MM.1S (cell line): Measurements from ENCODE around the gene LY9.

Experiments used
- DNase-seq: peaks from one replicate; pipeline ENCODE4 v3.0.0-alpha.2; 2015
- H2AFZ ChIP-seq: fragments of 300-600 bp; sonication (generic); 2 replicates; pipeline ENCODE4 v1.6.0; 2016; ENCODE audit warnings: antibody characterized with exemption, low read length
- H3F3A ChIP-seq: fragments of 300-600 bp; sonication (generic); 2 replicates; pipeline ENCODE4 v1.6.1; 2016; ENCODE audit warnings: mild to moderate bottlenecking, antibody characterized with exemption, low read length, moderate library complexity, mixed read lengths; ENCODE audit not compliant: insufficient read depth
- H3K27ac ChIP-seq: fragments of 300-600 bp; sonication (generic); 2 replicates; pipeline ENCODE4 v1.5.1; 2016; ENCODE audit warnings: mild to moderate bottlenecking, low read length
- H3K27me3 ChIP-seq: fragments of 300-600 bp; sonication (generic); replicated peaks from 2 replicates; pipeline ENCODE4 v1.6.0; 2016; ENCODE audit warnings: low read length; ENCODE audit not compliant: insufficient read depth
- H3K36me3 ChIP-seq: fragments of 300-600 bp; sonication (generic); replicated peaks from 2 replicates; pipeline ENCODE4 v1.6.1; 2016; ENCODE audit warnings: mild to moderate bottlenecking, low read length, mixed read lengths; ENCODE audit not compliant: insufficient read depth
- H3K4me1 ChIP-seq: fragments of 300-600 bp; sonication (generic); 2 replicates; pipeline ENCODE4 v1.6.1; 2016; ENCODE audit warnings: low read length, mixed read lengths
- H3K4me2 ChIP-seq: fragments of 300-600 bp; sonication (generic); 2 replicates; pipeline ENCODE4 v1.6.0; 2016; ENCODE audit warnings: low read depth, low read length
- H3K4me3 ChIP-seq: fragments of 300-600 bp; sonication (generic); 2 replicates; pipeline ENCODE4 v1.5.1; 2016; ENCODE audit warnings: low read length, mixed read lengths
- H3K79me2 ChIP-seq: fragments of 300-600 bp; sonication (generic); 2 replicates; pipeline ENCODE4 v1.6.1; 2016; ENCODE audit warnings: mixed run types, low read length, mixed read lengths
- H3K9ac ChIP-seq: fragments of 300-600 bp; sonication (generic); 2 replicates; pipeline ENCODE4 v1.6.1; 2016; ENCODE audit warnings: low read length, mixed read lengths
- H3K9me2 ChIP-seq: fragments of 300-600 bp; sonication (generic); replicated peaks from 2 replicates; pipeline ENCODE4 v1.6.1; 2016; ENCODE audit warnings: mild to moderate bottlenecking, low read length, mixed read lengths; ENCODE audit not compliant: insufficient read depth
- H3K9me3 ChIP-seq: fragments of 300-600 bp; sonication (generic); replicated peaks from 2 replicates; pipeline ENCODE4 v1.6.1; 2016; ENCODE audit warnings: mild to moderate bottlenecking, low read length, mixed read lengths; ENCODE audit not compliant: insufficient read depth
- H4K20me1 ChIP-seq: fragments of 300-600 bp; sonication (generic); 2 replicates; pipeline ENCODE4 v1.6.1; 2016; ENCODE audit warnings: mild to moderate bottlenecking, low read length, moderate library complexity, mixed read lengths; ENCODE audit not compliant: insufficient read depth
- EZH2 ChIP-seq: fragments of 300-600 bp; sonication (generic); optimal IDR thresholded peaks from 2 replicates; pipeline ENCODE3; 2017; ENCODE audit warnings: low read depth, mild to moderate bottlenecking, antibody characterized with exemption, low read length, mixed read lengths
- EZH2phosphoT487 ChIP-seq: fragments of 300-600 bp; sonication (generic); IDR thresholded peaks from 2 replicates; pipeline ENCODE4 v1.6.1; 2018; ENCODE audit warnings: antibody characterized with exemption, low read length
- TF ChIP-seq, protein P1 (sequence below): fragments of 300-600 bp; sonication (generic); IDR thresholded peaks from 2 replicates; pipeline ENCODE4 v1.5.1; 2016; ENCODE audit warnings: antibody characterized with exemption, low read length, mixed read lengths

LY9 gene

DNA sequence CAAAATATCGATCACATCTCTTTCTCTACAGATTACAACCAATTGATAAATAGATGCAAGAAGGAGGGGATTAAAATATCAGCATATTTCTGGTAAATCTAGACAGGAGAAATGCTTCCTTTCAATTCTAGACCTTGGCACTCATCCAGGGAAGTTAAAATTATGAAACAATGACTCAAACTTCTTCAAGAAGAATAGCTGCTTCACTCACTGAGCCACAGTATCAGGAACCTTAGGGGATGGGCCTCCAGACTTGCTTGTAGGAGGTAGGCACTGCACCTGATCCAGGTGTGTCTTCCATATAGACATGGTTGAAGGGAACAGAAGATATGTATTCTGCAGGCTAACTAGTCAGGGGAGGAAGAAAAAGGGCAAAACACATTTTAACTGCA, 47.1 kb upstream of the LY9 start:
- no peak overlapping the region for H3K27ac ChIP-seq
- H3K9ac ChIP-seq: no peak overlapping the region
- H3K79me2 ChIP-seq: peaks cover 76% of the 10 kb centered on the region
- no peak overlapping the region for H2AFZ ChIP-seq
- no peaks in the 10 kb centered on the region for H3K27me3 ChIP-seq
- H3K9me3 ChIP-seq: no peaks in the 10 kb centered on the region
- H3K4me3 ChIP-seq: no peak overlapping the region
- peaks cover 41% of the 10 kb centered on the region for H3K36me3 ChIP-seq
- no peak for DNase-seq
- peaks cover 45% of the 10 kb centered on the region; the same call in 1 of the 2 replicates for H4K20me1 ChIP-seq
- no peak overlapping the region for H3K4me2 ChIP-seq
- TF ChIP-seq, protein P1, sequence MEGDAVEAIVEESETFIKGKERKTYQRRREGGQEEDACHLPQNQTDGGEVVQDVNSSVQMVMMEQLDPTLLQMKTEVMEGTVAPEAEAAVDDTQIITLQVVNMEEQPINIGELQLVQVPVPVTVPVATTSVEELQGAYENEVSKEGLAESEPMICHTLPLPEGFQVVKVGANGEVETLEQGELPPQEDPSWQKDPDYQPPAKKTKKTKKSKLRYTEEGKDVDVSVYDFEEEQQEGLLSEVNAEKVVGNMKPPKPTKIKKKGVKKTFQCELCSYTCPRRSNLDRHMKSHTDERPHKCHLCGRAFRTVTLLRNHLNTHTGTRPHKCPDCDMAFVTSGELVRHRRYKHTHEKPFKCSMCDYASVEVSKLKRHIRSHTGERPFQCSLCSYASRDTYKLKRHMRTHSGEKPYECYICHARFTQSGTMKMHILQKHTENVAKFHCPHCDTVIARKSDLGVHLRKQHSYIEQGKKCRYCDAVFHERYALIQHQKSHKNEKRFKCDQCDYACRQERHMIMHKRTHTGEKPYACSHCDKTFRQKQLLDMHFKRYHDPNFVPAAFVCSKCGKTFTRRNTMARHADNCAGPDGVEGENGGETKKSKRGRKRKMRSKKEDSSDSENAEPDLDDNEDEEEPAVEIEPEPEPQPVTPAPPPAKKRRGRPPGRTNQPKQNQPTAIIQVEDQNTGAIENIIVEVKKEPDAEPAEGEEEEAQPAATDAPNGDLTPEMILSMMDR: no peak
- H3K4me1 ChIP-seq: peaks cover 20% of the 10 kb centered on the region
- peaks cover 40% of the 10 kb centered on the region for H3F3A ChIP-seq
- no peaks in the 10 kb centered on the region for H3K9me2 ChIP-seq

DNA sequence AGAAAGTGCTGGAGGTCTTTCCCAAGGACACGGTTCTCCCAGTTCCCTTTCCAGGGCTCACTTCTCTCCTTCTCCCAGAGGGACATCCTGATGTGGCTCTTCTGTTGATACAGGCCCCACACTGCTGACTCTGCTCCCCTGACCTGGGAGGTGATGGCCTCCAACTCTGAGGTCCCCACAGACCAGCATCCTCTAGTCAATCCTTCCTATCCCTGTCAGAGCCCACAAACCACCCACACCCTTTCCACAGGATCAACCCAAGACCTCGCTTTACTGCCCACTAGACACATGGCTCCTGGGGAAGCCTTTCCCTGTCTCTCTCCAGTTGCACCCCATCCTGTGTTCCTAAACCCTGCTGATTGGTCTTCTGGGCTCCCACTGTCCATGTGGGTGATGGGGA, 45.4 kb upstream of the LY9 start:
- H3K4me1 ChIP-seq: peaks cover 3% of the 10 kb centered on the region; the same call in 1 of the 2 replicates
- no peaks in the 10 kb centered on the region for H3K9me3 ChIP-seq
- H3K4me2 ChIP-seq: no peak overlapping the region
- no peak overlapping the region for H3K4me3 ChIP-seq
- peaks cover 59% of the 10 kb centered on the region for H3K79me2 ChIP-seq
- H3K27ac ChIP-seq: no peak overlapping the region
- H3K36me3 ChIP-seq: peaks cover 41% of the 10 kb centered on the region
- H4K20me1 ChIP-seq: peaks cover 37% of the 10 kb centered on the region; the same call in 1 of the 2 replicates
- TF ChIP-seq, protein P1: no peak
- no peak for TF ChIP-seq EZH2
- no peak for TF ChIP-seq EZH2phosphoT487
- no peaks in the 10 kb centered on the region for H3K9me2 ChIP-seq
- H3K27me3 ChIP-seq: no peaks in the 10 kb centered on the region
- H2AFZ ChIP-seq: no peak overlapping the region
- H3F3A ChIP-seq: peaks cover 45% of the 10 kb centered on the region
- DNase-seq: no peak
- no peak overlapping the region for H3K9ac ChIP-seq

DNA sequence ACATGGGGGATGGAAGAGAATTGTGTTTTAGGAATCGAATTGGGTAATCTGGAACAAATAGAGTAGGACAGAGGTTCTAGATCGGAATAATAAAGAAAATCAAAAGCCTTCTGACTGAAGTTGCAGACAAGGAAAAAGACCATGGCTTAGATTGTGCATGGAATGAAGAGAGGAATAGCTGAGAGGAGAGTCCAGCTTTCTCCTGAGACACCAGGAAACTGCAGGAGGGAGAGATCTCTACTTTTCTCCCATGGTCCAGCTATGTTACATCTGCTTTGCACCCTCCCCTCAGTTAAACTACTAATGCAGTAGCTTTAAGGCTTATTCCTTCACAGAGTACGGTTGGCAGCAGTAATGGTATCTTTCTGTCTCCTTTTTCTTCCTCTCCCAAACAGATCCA, 43.6 kb upstream of the LY9 start:
- Histone ChIP-seq H4K20me1 (peaks cover 36% of the 10 kb centered on the region; the same call in 1 of the 2 replicates), H3K79me2 (peaks cover 41% of the 10 kb centered on the region), H3F3A (peaks cover 63% of the 10 kb centered on the region), H3K36me3 (peaks cover 41% of the 10 kb centered on the region), H3K9me2 (no peaks in the 10 kb centered on the region), H3K9me3 (no peaks in the 10 kb centered on the region), H3K27ac (no peak overlapping the region), H3K4me1 (no peaks in the 10 kb centered on the region), H3K9ac (no peak overlapping the region), H3K4me2 (no peak overlapping the region), H3K4me3 (no peak overlapping the region), H2AFZ (no peak overlapping the region), H3K27me3 (no peaks in the 10 kb centered on the region)
- DNase-seq: no peak
- no peak for TF ChIP-seq EZH2phosphoT487
- no peak for TF ChIP-seq EZH2
- TF ChIP-seq, protein P1: no peak
